ENCODE results near the gene INSC. TPM values are rescaled to one million over a fixed set of nuclear protein-coding genes. Genes with fewer than 3 reads are reported as not detected.

INSC gene
- total RNA-seq, 1 experiment from 2014 or later: not detected

DNA sequence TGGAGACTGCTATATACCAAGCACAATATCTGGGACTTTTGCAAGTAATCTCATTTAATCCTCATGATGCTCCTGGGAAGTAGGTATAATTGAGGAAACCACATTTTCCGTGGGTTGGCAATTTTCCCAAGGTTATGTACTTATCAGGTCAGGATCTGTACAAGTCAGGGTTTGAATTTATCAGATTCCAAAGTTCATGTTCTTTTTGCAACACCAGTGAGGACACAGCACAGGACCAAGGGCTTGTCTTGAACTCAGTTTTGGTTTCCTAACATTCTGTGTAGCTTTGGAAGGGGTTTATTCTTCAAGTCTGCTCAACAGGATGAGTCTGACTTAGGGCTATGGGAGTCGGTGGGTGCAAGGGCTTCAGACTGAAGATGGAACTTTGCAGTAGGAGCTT, 30.4 kb downstream of the INSC start:
- BruUV-seq (replicated peaks): no TSS peak
- CTCF ChIA-PET: no interaction called here
- TF ChIP-seq, protein P1, sequence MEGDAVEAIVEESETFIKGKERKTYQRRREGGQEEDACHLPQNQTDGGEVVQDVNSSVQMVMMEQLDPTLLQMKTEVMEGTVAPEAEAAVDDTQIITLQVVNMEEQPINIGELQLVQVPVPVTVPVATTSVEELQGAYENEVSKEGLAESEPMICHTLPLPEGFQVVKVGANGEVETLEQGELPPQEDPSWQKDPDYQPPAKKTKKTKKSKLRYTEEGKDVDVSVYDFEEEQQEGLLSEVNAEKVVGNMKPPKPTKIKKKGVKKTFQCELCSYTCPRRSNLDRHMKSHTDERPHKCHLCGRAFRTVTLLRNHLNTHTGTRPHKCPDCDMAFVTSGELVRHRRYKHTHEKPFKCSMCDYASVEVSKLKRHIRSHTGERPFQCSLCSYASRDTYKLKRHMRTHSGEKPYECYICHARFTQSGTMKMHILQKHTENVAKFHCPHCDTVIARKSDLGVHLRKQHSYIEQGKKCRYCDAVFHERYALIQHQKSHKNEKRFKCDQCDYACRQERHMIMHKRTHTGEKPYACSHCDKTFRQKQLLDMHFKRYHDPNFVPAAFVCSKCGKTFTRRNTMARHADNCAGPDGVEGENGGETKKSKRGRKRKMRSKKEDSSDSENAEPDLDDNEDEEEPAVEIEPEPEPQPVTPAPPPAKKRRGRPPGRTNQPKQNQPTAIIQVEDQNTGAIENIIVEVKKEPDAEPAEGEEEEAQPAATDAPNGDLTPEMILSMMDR (conservative IDR thresholded peaks at IDR 0.05; ENCODE audit: low read depth, low read length): no peak
- TF ChIP-seq EZH2phosphoT487 (IDR thresholded peaks at IDR 0.05; ENCODE audit: borderline replicate concordance, low read length) (no peak), EZH2 (IDR thresholded peaks at IDR 0.05; ENCODE audit: low read length, unreplicated experiment) (no peak)

DNA sequence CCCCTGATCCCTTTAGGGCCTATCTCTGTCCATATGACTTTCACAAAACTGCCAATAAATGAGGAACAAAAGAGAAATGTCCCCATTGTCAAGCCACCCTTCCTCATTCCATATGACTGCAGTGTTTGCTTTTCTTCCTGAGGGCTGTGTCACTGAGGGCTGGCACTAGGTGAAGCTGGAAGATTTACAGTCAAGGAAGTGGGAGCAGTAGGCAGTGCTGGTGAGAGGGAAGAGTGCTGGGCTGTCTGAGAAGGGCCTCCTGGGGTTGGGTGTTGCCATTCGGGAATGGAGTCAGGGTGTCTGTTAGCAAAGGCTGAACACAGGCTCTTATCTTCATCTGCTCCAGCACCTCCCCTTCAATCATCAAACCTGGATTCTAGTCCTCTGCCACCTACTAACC, 30.9 kb downstream of the INSC start:
- peak; percentile 11 for DNase-seq
- no peaks in the 10 kb centered on the region for H3K36me3 ChIP-seq (ENCODE audit: low read depth, low read length)
- H3K4me2 ChIP-seq (ENCODE audit: low read length): no peak overlapping the region
- BruUV-seq (replicated peaks): no TSS peak
- H3K9me3 ChIP-seq (ENCODE audit: low read length): no peaks in the 10 kb centered on the region
- H3K27ac ChIP-seq (ENCODE audit: low read length): no peak overlapping the region
- no peaks in the 10 kb centered on the region for H3F3A ChIP-seq (ENCODE audit: low read length, unreplicated experiment)
- H3K79me2 ChIP-seq (ENCODE audit: low read length): no peaks in the 10 kb centered on the region
- CTCF ChIA-PET: no interaction called here
- TF ChIP-seq EZH2phosphoT487 (IDR thresholded peaks at IDR 0.05; ENCODE audit: borderline replicate concordance, low read length): no peak
- TF ChIP-seq, protein P1 (conservative IDR thresholded peaks at IDR 0.05; ENCODE audit: low read depth, low read length): no peak
- no peak for TF ChIP-seq EZH2 (IDR thresholded peaks at IDR 0.05; ENCODE audit: low read length, unreplicated experiment)
- intact Hi-C loops (cut with micrococcal nuclease): no loop called here
- no peaks in the 10 kb centered on the region for H3K27me3 ChIP-seq (ENCODE audit: low read length)
- no peaks in the 10 kb centered on the region for H3K4me1 ChIP-seq (ENCODE audit: insufficient read depth, low read length)
- POLR2A ChIA-PET (ENCODE audit: unreplicated experiment): no interaction called here
- H4K20me1 ChIP-seq (ENCODE audit: low read length): no peaks in the 10 kb centered on the region
- H2AFZ ChIP-seq (ENCODE audit: low read length): no peak overlapping the region
- no peak for ATAC-seq
- H3K9ac ChIP-seq (ENCODE audit: low read length): no peak overlapping the region
- no peak overlapping the region for H3K4me3 ChIP-seq (ENCODE audit: low read length)
- no peaks in the 10 kb centered on the region for H3K9me2 ChIP-seq (replicated peaks; ENCODE audit: low read length)

More for the DNA sequence above, 30.4 kb downstream of the INSC start:
- Histone ChIP-seq H3K9me3 (ENCODE audit: low read length) (no peaks in the 10 kb centered on the region), H3K4me3 (ENCODE audit: low read length) (no peak overlapping the region), H3K9me2 (replicated peaks; ENCODE audit: low read length) (no peaks in the 10 kb centered on the region), H2AFZ (ENCODE audit: low read length) (no peak overlapping the region), H3K79me2 (ENCODE audit: low read length) (no peaks in the 10 kb centered on the region), H3K4me1 (ENCODE audit: insufficient read depth, low read length) (no peaks in the 10 kb centered on the region), H4K20me1 (ENCODE audit: low read length) (no peaks in the 10 kb centered on the region), H3K27me3 (ENCODE audit: low read length) (no peaks in the 10 kb centered on the region), H3K4me2 (ENCODE audit: low read length) (no peak overlapping the region), H3K27ac (ENCODE audit: low read length) (no peak overlapping the region), H3F3A (ENCODE audit: low read length, unreplicated experiment) (no peaks in the 10 kb centered on the region), H3K9ac (ENCODE audit: low read length) (no peak overlapping the region), H3K36me3 (ENCODE audit: low read depth, low read length) (no peaks in the 10 kb centered on the region)
- DNase-seq (no peak), ATAC-seq (no peak)
- POLR2A ChIA-PET (ENCODE audit: unreplicated experiment): no interaction called here
- intact Hi-C loops (cut with micrococcal nuclease): no loop called here

GRCh38 chr11:15146271-15147003, 31.7 kb downstream of the INSC start:
- Histone ChIP-seq H2AFZ (ENCODE audit: low read length) (no peak overlapping the region), H3K27ac (ENCODE audit: low read length) (no peak overlapping the region), H3K4me1 (ENCODE audit: insufficient read depth, low read length) (no peaks in the 10 kb centered on the region), H3K9me3 (ENCODE audit: low read length) (no peaks in the 10 kb centered on the region), H3K27me3 (ENCODE audit: low read length) (no peaks in the 10 kb centered on the region), H3K4me3 (ENCODE audit: low read length) (no peak overlapping the region), H3K9ac (ENCODE audit: low read length) (no peak overlapping the region), H3K36me3 (ENCODE audit: low read depth, low read length) (no peaks in the 10 kb centered on the region), H3K9me2 (replicated peaks; ENCODE audit: low read length) (no peaks in the 10 kb centered on the region), H3K4me2 (ENCODE audit: low read length) (no peak overlapping the region), H4K20me1 (ENCODE audit: low read length) (no peaks in the 10 kb centered on the region), H3K79me2 (ENCODE audit: low read length) (no peaks in the 10 kb centered on the region), H3F3A (ENCODE audit: low read length, unreplicated experiment) (no peaks in the 10 kb centered on the region)
- ChIA-PET CTCF (no interaction called here), POLR2A (ENCODE audit: unreplicated experiment) (no interaction called here)
- TF ChIP-seq EZH2 (IDR thresholded peaks at IDR 0.05; ENCODE audit: low read length, unreplicated experiment) (no peak), EZH2phosphoT487 (IDR thresholded peaks at IDR 0.05; ENCODE audit: borderline replicate concordance, low read length) (no peak)
- TF ChIP-seq, protein P1 (conservative IDR thresholded peaks at IDR 0.05; ENCODE audit: low read depth, low read length): no peak
- intact Hi-C loops (cut with micrococcal nuclease): no loop called here
- ATAC-seq: no peak
- no peak for DNase-seq
- BruUV-seq (replicated peaks): no TSS peak
